AG04449 (cell line): ENCODE results near the gene SLU7.

Experiments used
- CTCF ChIA-PET: fragments of 350-600 bp; formaldehyde crosslinking; extraction: SDS; loops from one replicate; lab custom pipeline; 2021; ENCODE audit warnings: antibody characterized with exemption; lab: Yijun Ruan, JAX
- POLR2A ChIA-PET: fragments of 400-600, 350-600 bp; formaldehyde crosslinking; extraction: SDS; loops from one replicate; lab custom pipeline; 2020; ENCODE audit warnings: antibody characterized with exemption, inconsistent platforms; lab: Yijun Ruan, JAX
- DNase-seq: peaks from one replicate; pipeline ENCODE4 v3.0.0-alpha.2; 2010; ENCODE audit warnings: low read depth, low spot score
- H3K4me3 ChIP-seq: 2 replicates; pipeline ENCODE4 v1.5.1; 2011; ENCODE audit warnings: low read depth, mild to moderate bottlenecking, control low read depth, low read length
- CTCF ChIP-seq: IDR thresholded peaks from one replicate; pipeline ENCODE4 v1.5.1; 2011; ENCODE audit warnings: mild to moderate bottlenecking, moderate library complexity, low read length, control low read depth, inconsistent platforms; ENCODE audit not compliant: insufficient read depth; ENCODE audit errors: missing control alignments

SLU7 gene

GRCh38 chr5:160452795-160453194 lies 33.9 kb upstream of the SLU7 start:
- no peak for DNase-seq
- POLR2A ChIA-PET, result no interaction called here
- CTCF ChIA-PET, result interaction anchor here (1.3 to 3.4 kb wide), 4 partner anchors 10 to 14 kb away, joined by 4 to 31 read pairs (median 7); no protein-coding TSS in a partner anchor
- H3K4me3 ChIP-seq, result no peak overlapping the region
- no peak for TF ChIP-seq CTCF

GRCh38 chr5:160452036-160452435 lies 33.2 kb upstream of the SLU7 start:
- no peak for TF ChIP-seq CTCF
- ChIA-PET CTCF (interaction anchor here (1.3 to 3.4 kb wide), 3 partner anchors 10 to 13 kb away, joined by 4 to 31 read pairs (median 6); no protein-coding TSS in a partner anchor), POLR2A (no interaction called here)
- no peak for DNase-seq
- H3K4me3 ChIP-seq, result no peak overlapping the region

GRCh38 chr5:160451281-160451680 lies 32.4 kb upstream of the SLU7 start:
- CTCF ChIA-PET, result no interaction called here
- H3K4me3 ChIP-seq, result no peak overlapping the region
- POLR2A ChIA-PET, result no interaction called here
- TF ChIP-seq CTCF, result no peak
- DNase-seq, result no peak

- POLR2A ChIA-PET, result no interaction called here
- CTCF ChIA-PET, result no interaction called here
- DNase-seq, result no peak
- no peak for TF ChIP-seq CTCF
- no peak overlapping the region for H3K4me3 ChIP-seq
Measured at GRCh38 chr5:160450164-160450932, 31.5 kb upstream of the SLU7 start.

- DNase-seq, result no peak
- CTCF ChIA-PET, result interaction anchor here (3.7 kb wide), 1 partner anchor 11 kb away, joined by 30 read pairs; no protein-coding TSS in a partner anchor
- TF ChIP-seq CTCF, result no peak
- POLR2A ChIA-PET, result no interaction called here
- H3K4me3 ChIP-seq, result no peak overlapping the region
Measured at GRCh38 chr5:160449458-160449857, 30.6 kb upstream of the SLU7 start.

- no peak overlapping the region for H3K4me3 ChIP-seq
- TF ChIP-seq CTCF, result no peak
- ChIA-PET CTCF (interaction anchor here (3.7 kb wide), 1 partner anchor 10 kb away, joined by 30 read pairs; no protein-coding TSS in a partner anchor), POLR2A (no interaction called here)
- DNase-seq, result no peak
Measured at GRCh38 chr5:160448886-160449285, 30.0 kb upstream of the SLU7 start.
